GM23338 (cell line): Measurements from ENCODE around the gene STK38L.

Experiments used
- CREB1 ChIP-seq: fragments of 250-450 bp; sonication (Bioruptor Pico); IDR thresholded peaks from 2 replicates; pipeline ENCODE4 v1.5.0; 2020; ENCODE audit warnings: low read depth, mild to moderate bottlenecking, moderate library complexity
- EZH2 ChIP-seq: fragments of 200-600 bp; sonication (generic); IDR thresholded peaks from one replicate; pipeline ENCODE4 v1.8.0; 2017; ENCODE audit warnings: antibody characterized with exemption, mild to moderate bottlenecking, low read depth; ENCODE audit not compliant: unreplicated experiment
- EZH2phosphoT487 ChIP-seq: fragments of 200-600 bp; sonication (generic); IDR thresholded peaks from one replicate; pipeline ENCODE4 v1.8.1; 2018; ENCODE audit warnings: antibody characterized with exemption; ENCODE audit not compliant: unreplicated experiment
- NANOG ChIP-seq: IDR thresholded peaks from 2 replicates; pipeline ENCODE4 v1.6.1; 2016; ENCODE audit warnings: antibody characterized with exemption, borderline replicate concordance
- POLR2AphosphoS5 ChIP-seq: IDR thresholded peaks from 2 replicates; pipeline ENCODE4 v1.6.1; 2016; ENCODE audit warnings: antibody characterized with exemption, low read depth
- REST ChIP-seq: IDR thresholded peaks from one replicate; pipeline ENCODE4 v1.6.1; 2018; ENCODE audit warnings: antibody characterized with exemption; ENCODE audit not compliant: unreplicated experiment
- TF ChIP-seq, protein P1 (sequence below), 2 experiments: fragments of 200-600 bp in 1 of 2; sonication (generic) in 1 of 2; conservative IDR thresholded peaks; 2 replicates each; pipeline versions ENCODE4 v1.5.1 to v1.6.1; 2016 to 2017; ENCODE audit warnings: antibody characterized with exemption in 2 of 2, low read depth in 2 of 2, mild to moderate bottlenecking in 2 of 2, moderate library complexity in 1 of 2
- TF ChIP-seq, protein P2 (sequence below): IDR thresholded peaks from 2 replicates; pipeline ENCODE4 v1.6.1; 2016; ENCODE audit warnings: antibody characterized with exemption
- TF ChIP-seq, protein P3 (sequence below): fragments of 250-450 bp; sonication (Bioruptor Pico); IDR thresholded peaks from 2 replicates; pipeline ENCODE4 v1.5.0; 2020; ENCODE audit warnings: mild to moderate bottlenecking, moderate library complexity

DNA sequence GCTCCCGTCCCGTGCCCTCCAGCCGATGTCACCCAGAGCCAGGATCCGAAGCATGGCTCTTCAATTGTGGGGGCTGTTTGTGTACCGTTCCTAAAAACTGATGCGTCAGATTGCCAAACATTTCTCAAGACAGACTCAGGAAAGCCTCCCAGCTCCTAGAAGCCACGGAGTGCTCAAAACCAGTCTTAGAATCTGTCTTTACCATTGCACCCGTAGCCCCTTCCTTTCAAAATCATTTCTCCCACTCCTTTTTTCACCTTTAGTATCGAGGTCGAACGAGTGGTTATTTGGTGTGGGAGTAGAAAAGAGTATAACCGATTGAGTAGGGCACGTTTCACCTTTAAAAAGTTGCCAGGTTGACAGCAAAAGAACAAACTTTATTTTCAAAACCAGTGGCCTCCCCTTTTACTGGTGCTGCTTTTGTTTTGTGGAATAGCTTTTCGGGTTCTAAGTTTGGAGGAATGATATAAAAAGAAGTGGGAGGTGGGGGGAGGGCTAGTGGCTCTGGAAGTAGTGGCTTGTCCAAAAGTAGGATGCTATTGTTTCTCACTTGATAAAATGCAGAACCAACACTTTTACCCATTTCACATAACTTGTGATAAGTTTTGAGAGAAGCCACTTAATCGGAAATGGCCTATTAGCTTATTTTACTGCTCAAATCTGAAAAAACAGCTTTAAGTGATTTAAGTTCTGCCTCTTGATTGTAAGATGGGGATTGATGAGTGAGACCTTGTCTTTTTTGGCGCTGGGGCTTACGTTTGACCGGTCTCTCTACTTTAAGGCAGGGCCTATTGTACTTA, 803 bp downstream of the STK38L start:
- TF ChIP-seq, protein P1, sequence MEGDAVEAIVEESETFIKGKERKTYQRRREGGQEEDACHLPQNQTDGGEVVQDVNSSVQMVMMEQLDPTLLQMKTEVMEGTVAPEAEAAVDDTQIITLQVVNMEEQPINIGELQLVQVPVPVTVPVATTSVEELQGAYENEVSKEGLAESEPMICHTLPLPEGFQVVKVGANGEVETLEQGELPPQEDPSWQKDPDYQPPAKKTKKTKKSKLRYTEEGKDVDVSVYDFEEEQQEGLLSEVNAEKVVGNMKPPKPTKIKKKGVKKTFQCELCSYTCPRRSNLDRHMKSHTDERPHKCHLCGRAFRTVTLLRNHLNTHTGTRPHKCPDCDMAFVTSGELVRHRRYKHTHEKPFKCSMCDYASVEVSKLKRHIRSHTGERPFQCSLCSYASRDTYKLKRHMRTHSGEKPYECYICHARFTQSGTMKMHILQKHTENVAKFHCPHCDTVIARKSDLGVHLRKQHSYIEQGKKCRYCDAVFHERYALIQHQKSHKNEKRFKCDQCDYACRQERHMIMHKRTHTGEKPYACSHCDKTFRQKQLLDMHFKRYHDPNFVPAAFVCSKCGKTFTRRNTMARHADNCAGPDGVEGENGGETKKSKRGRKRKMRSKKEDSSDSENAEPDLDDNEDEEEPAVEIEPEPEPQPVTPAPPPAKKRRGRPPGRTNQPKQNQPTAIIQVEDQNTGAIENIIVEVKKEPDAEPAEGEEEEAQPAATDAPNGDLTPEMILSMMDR (conservative IDR thresholded peaks at IDR 0.05; ENCODE audit: low read depth in 2 of 2), result no peak
- TF ChIP-seq POLR2AphosphoS5 (no peak), REST (no peak), CREB1 (CRISPR knock-in tag) (no peak), EZH2phosphoT487 (no peak), EZH2 (no peak), NANOG (no peak)
- TF ChIP-seq, protein P2, sequence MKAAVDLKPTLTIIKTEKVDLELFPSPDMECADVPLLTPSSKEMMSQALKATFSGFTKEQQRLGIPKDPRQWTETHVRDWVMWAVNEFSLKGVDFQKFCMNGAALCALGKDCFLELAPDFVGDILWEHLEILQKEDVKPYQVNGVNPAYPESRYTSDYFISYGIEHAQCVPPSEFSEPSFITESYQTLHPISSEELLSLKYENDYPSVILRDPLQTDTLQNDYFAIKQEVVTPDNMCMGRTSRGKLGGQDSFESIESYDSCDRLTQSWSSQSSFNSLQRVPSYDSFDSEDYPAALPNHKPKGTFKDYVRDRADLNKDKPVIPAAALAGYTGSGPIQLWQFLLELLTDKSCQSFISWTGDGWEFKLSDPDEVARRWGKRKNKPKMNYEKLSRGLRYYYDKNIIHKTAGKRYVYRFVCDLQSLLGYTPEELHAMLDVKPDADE, result no peak
- TF ChIP-seq, protein P3, sequence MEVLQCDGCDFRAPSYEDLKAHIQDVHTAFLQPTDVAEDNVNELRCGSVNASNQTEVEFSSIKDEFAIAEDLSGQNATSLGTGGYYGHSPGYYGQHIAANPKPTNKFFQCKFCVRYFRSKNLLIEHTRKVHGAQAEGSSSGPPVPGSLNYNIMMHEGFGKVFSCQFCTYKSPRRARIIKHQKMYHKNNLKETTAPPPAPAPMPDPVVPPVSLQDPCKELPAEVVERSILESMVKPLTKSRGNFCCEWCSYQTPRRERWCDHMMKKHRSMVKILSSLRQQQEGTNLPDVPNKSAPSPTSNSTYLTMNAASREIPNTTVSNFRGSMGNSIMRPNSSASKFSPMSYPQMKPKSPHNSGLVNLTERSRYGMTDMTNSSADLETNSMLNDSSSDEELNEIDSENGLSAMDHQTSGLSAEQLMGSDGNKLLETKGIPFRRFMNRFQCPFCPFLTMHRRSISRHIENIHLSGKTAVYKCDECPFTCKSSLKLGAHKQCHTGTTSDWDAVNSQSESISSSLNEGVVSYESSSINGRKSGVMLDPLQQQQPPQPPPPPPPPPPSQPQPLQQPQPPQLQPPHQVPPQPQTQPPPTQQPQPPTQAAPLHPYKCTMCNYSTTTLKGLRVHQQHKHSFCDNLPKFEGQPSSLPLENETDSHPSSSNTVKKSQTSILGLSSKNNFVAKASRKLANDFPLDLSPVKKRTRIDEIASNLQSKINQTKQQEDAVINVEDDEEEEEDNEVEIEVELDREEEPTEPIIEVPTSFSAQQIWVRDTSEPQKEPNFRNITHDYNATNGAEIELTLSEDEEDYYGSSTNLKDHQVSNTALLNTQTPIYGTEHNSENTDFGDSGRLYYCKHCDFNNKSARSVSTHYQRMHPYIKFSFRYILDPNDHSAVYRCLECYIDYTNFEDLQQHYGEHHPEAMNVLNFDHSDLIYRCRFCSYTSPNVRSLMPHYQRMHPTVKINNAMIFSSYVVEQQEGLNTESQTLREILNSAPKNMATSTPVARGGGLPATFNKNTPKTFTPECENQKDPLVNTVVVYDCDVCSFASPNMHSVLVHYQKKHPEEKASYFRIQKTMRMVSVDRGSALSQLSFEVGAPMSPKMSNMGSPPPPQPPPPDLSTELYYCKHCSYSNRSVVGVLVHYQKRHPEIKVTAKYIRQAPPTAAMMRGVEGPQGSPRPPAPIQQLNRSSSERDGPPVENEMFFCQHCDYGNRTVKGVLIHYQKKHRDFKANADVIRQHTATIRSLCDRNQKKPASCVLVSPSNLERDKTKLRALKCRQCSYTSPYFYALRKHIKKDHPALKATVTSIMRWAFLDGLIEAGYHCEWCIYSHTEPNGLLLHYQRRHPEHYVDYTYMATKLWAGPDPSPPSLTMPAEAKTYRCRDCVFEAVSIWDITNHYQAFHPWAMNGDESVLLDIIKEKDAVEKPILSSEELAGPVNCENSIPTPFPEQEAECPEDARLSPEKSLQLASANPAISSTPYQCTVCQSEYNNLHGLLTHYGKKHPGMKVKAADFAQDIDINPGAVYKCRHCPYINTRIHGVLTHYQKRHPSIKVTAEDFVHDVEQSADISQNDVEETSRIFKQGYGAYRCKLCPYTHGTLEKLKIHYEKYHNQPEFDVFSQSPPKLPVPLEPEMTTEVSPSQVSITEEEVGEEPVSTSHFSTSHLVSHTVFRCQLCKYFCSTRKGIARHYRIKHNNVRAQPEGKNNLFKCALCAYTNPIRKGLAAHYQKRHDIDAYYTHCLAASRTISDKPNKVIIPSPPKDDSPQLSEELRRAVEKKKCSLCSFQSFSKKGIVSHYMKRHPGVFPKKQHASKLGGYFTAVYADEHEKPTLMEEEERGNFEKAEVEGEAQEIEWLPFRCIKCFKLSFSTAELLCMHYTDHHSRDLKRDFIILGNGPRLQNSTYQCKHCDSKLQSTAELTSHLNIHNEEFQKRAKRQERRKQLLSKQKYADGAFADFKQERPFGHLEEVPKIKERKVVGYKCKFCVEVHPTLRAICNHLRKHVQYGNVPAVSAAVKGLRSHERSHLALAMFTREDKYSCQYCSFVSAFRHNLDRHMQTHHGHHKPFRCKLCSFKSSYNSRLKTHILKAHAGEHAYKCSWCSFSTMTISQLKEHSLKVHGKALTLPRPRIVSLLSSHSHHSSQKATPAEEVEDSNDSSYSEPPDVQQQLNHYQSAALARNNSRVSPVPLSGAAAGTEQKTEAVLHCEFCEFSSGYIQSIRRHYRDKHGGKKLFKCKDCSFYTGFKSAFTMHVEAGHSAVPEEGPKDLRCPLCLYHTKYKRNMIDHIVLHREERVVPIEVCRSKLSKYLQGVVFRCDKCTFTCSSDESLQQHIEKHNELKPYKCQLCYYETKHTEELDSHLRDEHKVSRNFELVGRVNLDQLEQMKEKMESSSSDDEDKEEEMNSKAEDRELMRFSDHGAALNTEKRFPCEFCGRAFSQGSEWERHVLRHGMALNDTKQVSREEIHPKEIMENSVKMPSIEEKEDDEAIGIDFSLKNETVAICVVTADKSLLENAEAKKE, result no peak
